PC-9 (cell line): ENCODE data around the gene FCSK. TPM values are rescaled to one million over a fixed set of nuclear protein-coding genes. Genes with fewer than 3 reads are reported as not detected.

Experiments used
- BruUV-seq: library from RNA; stranded (reverse); fragments of 400-500 nt; replicated peaks from 2 replicates; lab custom pipeline; 2021; lab: Mats Ljungman, UMichigan
- CTCF ChIA-PET: fragments of 300-600 bp; sonication (Branson Sonifier 250); formaldehyde crosslinking; loops from one replicate; lab custom pipeline; 2022; ENCODE audit warnings: antibody characterized with exemption; lab: Charles Lee
- POLR2A ChIA-PET: fragments of 300-600 bp; sonication (Branson Sonifier 250); formaldehyde crosslinking; loops from one replicate; lab custom pipeline; 2022; ENCODE audit warnings: antibody characterized with exemption; ENCODE audit not compliant: unreplicated experiment; lab: Charles Lee
- DNase-seq, 2 experiments: peaks; one replicate each; pipeline versions ENCODE4 v3.0.0 to v3.0.0-alpha.2; 2015 to 2022; ENCODE audit warnings: mixed read lengths in 1 of 2
- H2AFZ ChIP-seq: fragments of 200-600 bp; sonication (generic); 2 replicates; pipeline ENCODE4 v1.8.1; 2017; ENCODE audit warnings: antibody characterized with exemption
- H3F3A ChIP-seq: fragments of 200-600 bp; sonication (generic); 2 replicates; pipeline ENCODE4 v1.8.1; 2017; ENCODE audit warnings: antibody characterized with exemption, mild to moderate bottlenecking, low read depth; ENCODE audit not compliant: insufficient read depth
- H3K27ac ChIP-seq: fragments of 200-600 bp; sonication (generic); 2 replicates; pipeline ENCODE4 v1.6.1; 2016; ENCODE audit warnings: mixed run types
- H3K27me3 ChIP-seq: fragments of 200-600 bp; sonication (generic); 2 replicates; pipeline ENCODE4 v1.6.1; 2016; ENCODE audit warnings: low read depth, mixed run types; ENCODE audit not compliant: insufficient read depth
- H3K36me3 ChIP-seq: fragments of 200-600 bp; sonication (generic); 2 replicates; pipeline ENCODE4 v1.6.1; 2016; ENCODE audit warnings: low read depth, mixed run types
- H3K4me1 ChIP-seq: fragments of 200-600 bp; sonication (generic); replicated peaks from 2 replicates; pipeline ENCODE4 v1.6.1; 2016; ENCODE audit warnings: mixed run types; ENCODE audit not compliant: insufficient read depth
- H3K4me2 ChIP-seq: fragments of 200-600 bp; sonication (generic); 2 replicates; pipeline ENCODE4 v1.6.1; 2017; ENCODE audit warnings: mixed run types
- H3K4me3 ChIP-seq: fragments of 200-600 bp; sonication (generic); 2 replicates; pipeline ENCODE4 v1.6.1; 2016; ENCODE audit warnings: mixed run types
- H3K79me2 ChIP-seq: fragments of 200-600 bp; sonication (generic); 2 replicates; pipeline ENCODE4 v1.6.1; 2017; ENCODE audit warnings: low read depth, mixed run types
- H3K9me2 ChIP-seq: fragments of 200-600 bp; sonication (generic); 2 replicates; pipeline ENCODE4 v1.8.1; 2017; ENCODE audit warnings: mild to moderate bottlenecking; ENCODE audit not compliant: insufficient read depth
- H3K9me3 ChIP-seq: fragments of 200-600 bp; sonication (generic); 2 replicates; pipeline ENCODE4 v1.8.1; 2016; ENCODE audit warnings: low read depth; ENCODE audit not compliant: insufficient read depth
- H4K20me1 ChIP-seq: fragments of 200-600 bp; sonication (generic); 2 replicates; pipeline ENCODE4 v1.8.1; 2017; ENCODE audit not compliant: insufficient read depth
- CTCF ChIP-seq: fragments of 200-600 bp; sonication (generic); conservative IDR thresholded peaks from 2 replicates; pipeline ENCODE4 v1.6.1; 2017; ENCODE audit warnings: mixed run types, antibody characterized with exemption, mild to moderate bottlenecking, moderate library complexity
- EZH2 ChIP-seq: fragments of 200-600 bp; sonication (generic); IDR thresholded peaks from 2 replicates; pipeline ENCODE4 v1.8.0; 2017; ENCODE audit warnings: antibody characterized with exemption, low read depth
- intact Hi-C: fragments of 100-400 bp; cut with micrococcal nuclease; formaldehyde crosslinking; loops from one replicate; pipeline ENCODE4 v1.10.0; 2022; ENCODE audit not compliant: unreplicated experiment
- total RNA-seq: library from RNA; stranded (reverse); gene quantifications from 2 replicates; pipeline ENCODE4 v1.2.3, GENCODE V29; 2021

The FCSK gene
- total RNA-seq, 1 experiment from 2014 or later = 17.0 TPM

DNA sequence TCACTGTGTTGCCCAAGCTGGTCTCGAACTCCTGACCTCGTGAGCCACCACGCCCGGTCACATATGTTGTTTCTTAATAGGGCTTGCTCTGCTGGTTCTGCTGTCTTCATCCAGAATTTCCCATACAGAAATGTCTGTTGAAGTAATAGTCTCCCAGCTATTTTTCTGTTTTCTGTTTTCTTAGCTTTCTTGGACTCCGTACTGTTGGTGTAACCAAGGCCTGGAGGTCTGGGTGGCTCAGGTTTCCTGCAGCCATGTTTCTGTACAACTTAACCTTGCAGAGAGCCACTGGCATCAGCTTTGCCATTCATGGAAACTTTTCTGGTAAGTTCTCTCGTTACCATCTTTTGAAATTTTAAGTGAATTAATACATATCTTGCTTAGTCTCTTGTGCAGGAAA lies 72.0 kb downstream of the FCSK start:
- H3K27ac ChIP-seq = no peak overlapping the region
- peaks cover 57% of the 10 kb centered on the region for H3K36me3 ChIP-seq
- peaks cover 37% of the 10 kb centered on the region for H3F3A ChIP-seq
- no TSS peak for BruUV-seq
- H4K20me1 ChIP-seq = peaks cover 58% of the 10 kb centered on the region
- CTCF ChIA-PET = no interaction called here
- H3K9me3 ChIP-seq = no peaks in the 10 kb centered on the region
- intact Hi-C loops = no loop called here
- peak overlapping the region; percentile 99 for H3K4me3 ChIP-seq
- no peak for DNase-seq
- no peaks in the 10 kb centered on the region for H3K9me2 ChIP-seq
- H3K4me2 ChIP-seq = peak overlapping the region; percentile 100
- no peaks in the 10 kb centered on the region for H3K27me3 ChIP-seq
- TF ChIP-seq EZH2 (no peak), CTCF (no peak)
- H3K4me1 ChIP-seq = peaks cover 45% of the 10 kb centered on the region
- H2AFZ ChIP-seq = no peak overlapping the region
- POLR2A ChIA-PET = no interaction called here
- H3K79me2 ChIP-seq = peaks cover 96% of the 10 kb centered on the region

GRCh38 chr16:70527315-70527996 lies 73.1 kb downstream of the FCSK start:
- H3F3A ChIP-seq = peaks cover 42% of the 10 kb centered on the region
- ChIA-PET POLR2A (interaction anchor here (0.6 kb wide), 1 partner anchor 229 kb away, joined by 3 read pairs; no protein-coding TSS in a partner anchor), CTCF (no interaction called here)
- peak overlapping the region; percentile 100 for H3K4me2 ChIP-seq
- no peak overlapping the region for H3K27ac ChIP-seq
- H2AFZ ChIP-seq = no peak overlapping the region
- H3K9me2 ChIP-seq = no peaks in the 10 kb centered on the region
- TF ChIP-seq EZH2 (no peak), CTCF (no peak)
- H3K4me3 ChIP-seq = no peak overlapping the region; the same call in 1 of the 2 replicates
- H3K27me3 ChIP-seq = no peaks in the 10 kb centered on the region
- peaks cover 64% of the 10 kb centered on the region for H3K36me3 ChIP-seq
- DNase-seq = no peak
- no peaks in the 10 kb centered on the region for H3K9me3 ChIP-seq
- peaks cover 39% of the 10 kb centered on the region for H3K4me1 ChIP-seq
- no TSS peak for BruUV-seq
- intact Hi-C loops = no loop called here
- H4K20me1 ChIP-seq = peaks cover 69% of the 10 kb centered on the region
- peaks cover 95% of the 10 kb centered on the region for H3K79me2 ChIP-seq

GRCh38 chr16:70529051-70529777 lies 74.8 kb downstream of the FCSK start:
- H3K9me3 ChIP-seq = no peaks in the 10 kb centered on the region
- no peak overlapping the region for H3K4me3 ChIP-seq
- H2AFZ ChIP-seq = no peak overlapping the region
- peaks cover 80% of the 10 kb centered on the region for H3K36me3 ChIP-seq
- H3K4me1 ChIP-seq = peaks cover 35% of the 10 kb centered on the region
- ChIA-PET POLR2A (no interaction called here), CTCF (no interaction called here)
- H4K20me1 ChIP-seq = peaks cover 82% of the 10 kb centered on the region
- H3K27me3 ChIP-seq = no peaks in the 10 kb centered on the region
- peaks cover 50% of the 10 kb centered on the region for H3F3A ChIP-seq
- TF ChIP-seq EZH2 = no peak
- TF ChIP-seq CTCF = peak; percentile 76
- H3K79me2 ChIP-seq = peaks cover 98% of the 10 kb centered on the region
- intact Hi-C loops = no loop called here
- H3K9me2 ChIP-seq = no peaks in the 10 kb centered on the region
- no TSS peak for BruUV-seq
- peak overlapping the region; percentile 43 for H3K4me2 ChIP-seq
- peak overlapping the region; percentile 64 for H3K27ac ChIP-seq
- peak in 1 of 2 experiments; percentile 63 for DNase-seq

Other genes with a start within 250 kb of the FCSK start
- 16.5 and 17.8 TPM in 2 replicates for gene EXOSC6, start 202.7 kb upstream of the FCSK start, total RNA-seq
- gene AARS1, start 165.1 kb upstream of the FCSK start, total RNA-seq = 142 and 180 TPM in 2 replicates
- gene DDX19B, start 155.4 kb upstream of the FCSK start, total RNA-seq = 40.1 and 42.1 TPM in 2 replicates
- 22.3 and 25.1 TPM in 2 replicates for gene DDX19A, start 107.7 kb upstream of the FCSK start, total RNA-seq
- gene ST3GAL2, start 15.5 kb upstream of the FCSK start, total RNA-seq = 9.7 and 13.7 TPM in 2 replicates
- 54.2 and 61.1 TPM in 2 replicates for gene COG4, start 69.0 kb downstream of the FCSK start, total RNA-seq
- gene SF3B3, start 69.2 kb downstream of the FCSK start, total RNA-seq = 326 and 339 TPM in 2 replicates
- gene IL34, start 192.0 kb downstream of the FCSK start, total RNA-seq = not detected in 2 replicates
- 27.6 and 52.0 TPM in 2 replicates for gene MTSS2, start 231.5 kb downstream of the FCSK start, total RNA-seq